ENCODE data around the gene GLYATL1.

The GLYATL1 gene

GRCh38 chr11:58919561-58919960 lies 19.7 kb upstream of the GLYATL1 start:
- Histone ChIP-seq H3K27ac (ENCODE audit: extremely low read depth, low read depth, low read length) (no peak overlapping the region), H3K4me1 (ENCODE audit: control insufficient read depth, insufficient read depth, low read length) (no peaks in the 10 kb centered on the region), H3K36me3 (ENCODE audit: control insufficient read depth in 2 of 2, insufficient read depth in 1 of 2, low read length in 2 of 2) (no peaks in the 10 kb centered on the region), H3K4me3 (ENCODE audit: low read depth, low read length) (no peak overlapping the region), H3K9me3 (ENCODE audit: control insufficient read depth, insufficient read depth, low read depth, low read length) (no peaks in the 10 kb centered on the region)
- POLR2A ChIA-PET: interaction anchor here (2.0 kb wide), 1 partner anchor 14 kb away, joined by 8 read pairs; no protein-coding TSS in a partner anchor
- CTCF ChIA-PET: interaction anchor here (0.6 to 1.4 kb wide), 5 partner anchors 110 to 266 kb away, joined by 3 read pairs; no protein-coding TSS in a partner anchor
- no peak for TF ChIP-seq HOXD13 (CRISPR knock-in tag; IDR thresholded peaks at IDR 0.05; ENCODE audit: borderline replicate concordance)
- TF ChIP-seq ZNF248 (tag by site-specific recombination; IDR thresholded peaks at IDR 0.05): no peak
- no peak for TF ChIP-seq KLF8 (tag by site-specific recombination; IDR thresholded peaks at IDR 0.05)
- TF ChIP-seq ZBTB44 (tag by site-specific recombination; IDR thresholded peaks at IDR 0.05): no peak
- TF ChIP-seq ZNF629 (tag by site-specific recombination; IDR thresholded peaks at IDR 0.05): no peak
- TF ChIP-seq, protein P1, sequence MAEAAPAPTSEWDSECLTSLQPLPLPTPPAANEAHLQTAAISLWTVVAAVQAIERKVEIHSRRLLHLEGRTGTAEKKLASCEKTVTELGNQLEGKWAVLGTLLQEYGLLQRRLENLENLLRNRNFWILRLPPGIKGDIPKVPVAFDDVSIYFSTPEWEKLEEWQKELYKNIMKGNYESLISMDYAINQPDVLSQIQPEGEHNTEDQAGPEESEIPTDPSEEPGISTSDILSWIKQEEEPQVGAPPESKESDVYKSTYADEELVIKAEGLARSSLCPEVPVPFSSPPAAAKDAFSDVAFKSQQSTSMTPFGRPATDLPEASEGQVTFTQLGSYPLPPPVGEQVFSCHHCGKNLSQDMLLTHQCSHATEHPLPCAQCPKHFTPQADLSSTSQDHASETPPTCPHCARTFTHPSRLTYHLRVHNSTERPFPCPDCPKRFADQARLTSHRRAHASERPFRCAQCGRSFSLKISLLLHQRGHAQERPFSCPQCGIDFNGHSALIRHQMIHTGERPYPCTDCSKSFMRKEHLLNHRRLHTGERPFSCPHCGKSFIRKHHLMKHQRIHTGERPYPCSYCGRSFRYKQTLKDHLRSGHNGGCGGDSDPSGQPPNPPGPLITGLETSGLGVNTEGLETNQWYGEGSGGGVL (tag by site-specific recombination; IDR thresholded peaks at IDR 0.05): no peak
- TF ChIP-seq SALL2 (tag by site-specific recombination; IDR thresholded peaks at IDR 0.05; ENCODE audit: borderline replicate concordance): no peak
- TF ChIP-seq ZNF239 (tag by site-specific recombination; IDR thresholded peaks at IDR 0.05): no peak
- no peak for TF ChIP-seq ZNF76 (tag by site-specific recombination; IDR thresholded peaks at IDR 0.05; ENCODE audit: borderline replicate concordance, low read depth)

- ChIA-PET POLR2A (interaction anchor here (2.0 kb wide), 1 partner anchor 14 kb away, joined by 8 read pairs; no protein-coding TSS in a partner anchor), CTCF (interaction anchor here (0.6 to 0.9 kb wide), 5 partner anchors 110 to 1351 kb away, joined by 3 read pairs; no protein-coding TSS in a partner anchor)
- Histone ChIP-seq H3K4me1 (ENCODE audit: control insufficient read depth, insufficient read depth, low read length) (no peaks in the 10 kb centered on the region), H3K4me3 (ENCODE audit: low read depth, low read length) (no peak overlapping the region), H3K9me3 (ENCODE audit: control insufficient read depth, insufficient read depth, low read depth, low read length) (no peaks in the 10 kb centered on the region), H3K36me3 (ENCODE audit: control insufficient read depth in 2 of 2, insufficient read depth in 1 of 2, low read length in 2 of 2) (no peaks in the 10 kb centered on the region), H3K27ac (ENCODE audit: extremely low read depth, low read depth, low read length) (no peak overlapping the region)
- no peak for TF ChIP-seq ZNF350 (tag by site-specific recombination; IDR thresholded peaks at IDR 0.05)
- TF ChIP-seq ZFP41 (tag by site-specific recombination; IDR thresholded peaks at IDR 0.05; ENCODE audit: borderline replicate concordance): no peak
- no peak for TF ChIP-seq ZNF175 (tag by site-specific recombination; IDR thresholded peaks at IDR 0.05)
- TF ChIP-seq ZNF473 (tag by site-specific recombination; IDR thresholded peaks at IDR 0.05): no peak
- TF ChIP-seq ZNF610 (tag by site-specific recombination; IDR thresholded peaks at IDR 0.05; ENCODE audit: borderline replicate concordance): no peak
- TF ChIP-seq ZNF140 (tag by site-specific recombination; IDR thresholded peaks at IDR 0.05): no peak
- no peak for TF ChIP-seq KLF8 (tag by site-specific recombination; IDR thresholded peaks at IDR 0.05)
- no peak for TF ChIP-seq BCL11A (tag by site-specific recombination; IDR thresholded peaks at IDR 0.05; ENCODE audit: low read depth)
- no peak for TF ChIP-seq OSR2 (tag by site-specific recombination; IDR thresholded peaks at IDR 0.05)
- TF ChIP-seq, protein P1 (tag by site-specific recombination; IDR thresholded peaks at IDR 0.05): no peak
- TF ChIP-seq MZF1 (tag by site-specific recombination; IDR thresholded peaks at IDR 0.05; ENCODE audit: borderline replicate concordance): no peak
- TF ChIP-seq ZSCAN23 (tag by site-specific recombination; IDR thresholded peaks at IDR 0.05): no peak
Observed at GRCh38 chr11:58919980-58920379, 19.3 kb upstream of the GLYATL1 start.
